ENCODE measurements around the gene INPP5E. TPM values are rescaled to one million over a fixed set of nuclear protein-coding genes. Genes with fewer than 3 reads are reported as not detected.

The INPP5E gene
- total and polyA plus RNA-seq, 12 donors, result 2.3 to 27.1 (median 10.5) TPM

DNA sequence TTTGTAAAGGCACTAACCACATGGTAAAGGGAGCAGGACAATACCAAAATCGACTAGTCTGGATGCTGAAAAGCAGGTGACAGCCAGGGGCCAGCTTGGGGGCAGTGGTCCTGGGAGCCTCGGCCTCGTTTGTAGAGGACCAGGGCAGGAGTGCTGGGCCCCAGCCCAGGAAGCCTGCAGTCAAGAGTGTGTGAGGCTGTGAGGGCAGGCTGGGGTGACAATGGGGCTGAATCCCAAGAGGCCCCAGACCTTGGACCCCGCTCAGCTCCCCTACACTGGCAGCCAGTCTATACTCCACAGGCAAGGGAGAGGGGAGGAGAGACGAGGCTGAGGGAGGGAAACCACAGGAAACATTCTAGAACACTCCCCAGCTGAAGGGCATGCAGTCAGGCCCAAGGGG, 2.6 kb upstream of the INPP5E start:
- H3K27me3 ChIP-seq, result no peaks in the 10 kb centered on the region
- intact Hi-C loops (cut with DNase I), result no loop called here
- TF ChIP-seq, protein P1, sequence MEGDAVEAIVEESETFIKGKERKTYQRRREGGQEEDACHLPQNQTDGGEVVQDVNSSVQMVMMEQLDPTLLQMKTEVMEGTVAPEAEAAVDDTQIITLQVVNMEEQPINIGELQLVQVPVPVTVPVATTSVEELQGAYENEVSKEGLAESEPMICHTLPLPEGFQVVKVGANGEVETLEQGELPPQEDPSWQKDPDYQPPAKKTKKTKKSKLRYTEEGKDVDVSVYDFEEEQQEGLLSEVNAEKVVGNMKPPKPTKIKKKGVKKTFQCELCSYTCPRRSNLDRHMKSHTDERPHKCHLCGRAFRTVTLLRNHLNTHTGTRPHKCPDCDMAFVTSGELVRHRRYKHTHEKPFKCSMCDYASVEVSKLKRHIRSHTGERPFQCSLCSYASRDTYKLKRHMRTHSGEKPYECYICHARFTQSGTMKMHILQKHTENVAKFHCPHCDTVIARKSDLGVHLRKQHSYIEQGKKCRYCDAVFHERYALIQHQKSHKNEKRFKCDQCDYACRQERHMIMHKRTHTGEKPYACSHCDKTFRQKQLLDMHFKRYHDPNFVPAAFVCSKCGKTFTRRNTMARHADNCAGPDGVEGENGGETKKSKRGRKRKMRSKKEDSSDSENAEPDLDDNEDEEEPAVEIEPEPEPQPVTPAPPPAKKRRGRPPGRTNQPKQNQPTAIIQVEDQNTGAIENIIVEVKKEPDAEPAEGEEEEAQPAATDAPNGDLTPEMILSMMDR (IDR thresholded peaks at IDR 0.05), result no peak
- TF ChIP-seq POLR2A (IDR thresholded peaks at IDR 0.05), result no peak
- WGBS, 4 donors, result 85 to 90% (median 88%) methylated on average over 5 of the region's 5 CpGs
- H3K9me3 ChIP-seq (replicated peaks in 1 of 3), result no peaks in the 10 kb centered on the region
- H3K27ac ChIP-seq, result peak overlapping the region in 3 of 5 donors; percentile 42 to 80 (median 43)
- DNase-seq, result peak in 1 of 7 donors; percentile 13
- no peak overlapping the region for H3K4me3 ChIP-seq
- H3K4me1 ChIP-seq (replicated peaks in 1 of 2), result peaks cover 26 to 32% of the 10 kb centered on the region in 2 donors
- peaks cover 0 to 65% of the 10 kb centered on the region in 2 donors for H3K36me3 ChIP-seq (replicated peaks in 1 of 2)

GRCh38 chr9:136441681-136442245, 2.1 kb upstream of the INPP5E start:
- H3K27ac ChIP-seq, result peak overlapping the region in 3 of 5 donors; percentile 42 to 80 (median 43)
- no peaks in the 10 kb centered on the region for H3K9me3 ChIP-seq (replicated peaks in 1 of 3)
- H3K27me3 ChIP-seq, result no peaks in the 10 kb centered on the region
- TF ChIP-seq, protein P1 (IDR thresholded peaks at IDR 0.05), result no peak
- TF ChIP-seq POLR2A (IDR thresholded peaks at IDR 0.05), result no peak
- intact Hi-C loops (cut with DNase I), result no loop called here
- H3K4me3 ChIP-seq, result no peak overlapping the region
- H3K36me3 ChIP-seq (replicated peaks in 1 of 2), result peaks cover 0 to 60% of the 10 kb centered on the region in 2 donors
- whole genome bisulfite sequencing, 4 donors, result 65 to 73% (median 68%) methylated on average over 14 to 17 of the region's 17 CpGs
- H3K4me1 ChIP-seq (replicated peaks in 1 of 2), result peaks cover 26 to 37% of the 10 kb centered on the region in 2 donors
- DNase-seq, result peak; percentile 22 to 82 (median 69)

- Histone ChIP-seq H3K9me3 (replicated peaks in 1 of 3) (no peaks in the 10 kb centered on the region), H3K27ac (peak overlapping the region in 3 of 5 donors; percentile 43 to 80 (median 66)), H3K27me3 (no peaks in the 10 kb centered on the region), H3K4me1 (replicated peaks in 1 of 2) (peaks cover 26 to 42% of the 10 kb centered on the region in 2 donors), H3K4me3 (no peak overlapping the region), H3K36me3 (replicated peaks in 1 of 2) (peaks cover 0 to 55% of the 10 kb centered on the region in 2 donors)
- no peak for TF ChIP-seq POLR2A (IDR thresholded peaks at IDR 0.05)
- TF ChIP-seq, protein P1 (IDR thresholded peaks at IDR 0.05), result no peak
- intact Hi-C loops (cut with DNase I), result no loop called here
- WGBS, 4 donors, result 75 to 81% (median 78%) methylated on average over 14 to 15 of the region's 15 CpGs
- DNase-seq, result peak in 6 of 7 donors; percentile 13 to 63 (median 52)
Observed at GRCh38 chr9:136441191-136441680, 1.6 kb upstream of the INPP5E start.

DNA sequence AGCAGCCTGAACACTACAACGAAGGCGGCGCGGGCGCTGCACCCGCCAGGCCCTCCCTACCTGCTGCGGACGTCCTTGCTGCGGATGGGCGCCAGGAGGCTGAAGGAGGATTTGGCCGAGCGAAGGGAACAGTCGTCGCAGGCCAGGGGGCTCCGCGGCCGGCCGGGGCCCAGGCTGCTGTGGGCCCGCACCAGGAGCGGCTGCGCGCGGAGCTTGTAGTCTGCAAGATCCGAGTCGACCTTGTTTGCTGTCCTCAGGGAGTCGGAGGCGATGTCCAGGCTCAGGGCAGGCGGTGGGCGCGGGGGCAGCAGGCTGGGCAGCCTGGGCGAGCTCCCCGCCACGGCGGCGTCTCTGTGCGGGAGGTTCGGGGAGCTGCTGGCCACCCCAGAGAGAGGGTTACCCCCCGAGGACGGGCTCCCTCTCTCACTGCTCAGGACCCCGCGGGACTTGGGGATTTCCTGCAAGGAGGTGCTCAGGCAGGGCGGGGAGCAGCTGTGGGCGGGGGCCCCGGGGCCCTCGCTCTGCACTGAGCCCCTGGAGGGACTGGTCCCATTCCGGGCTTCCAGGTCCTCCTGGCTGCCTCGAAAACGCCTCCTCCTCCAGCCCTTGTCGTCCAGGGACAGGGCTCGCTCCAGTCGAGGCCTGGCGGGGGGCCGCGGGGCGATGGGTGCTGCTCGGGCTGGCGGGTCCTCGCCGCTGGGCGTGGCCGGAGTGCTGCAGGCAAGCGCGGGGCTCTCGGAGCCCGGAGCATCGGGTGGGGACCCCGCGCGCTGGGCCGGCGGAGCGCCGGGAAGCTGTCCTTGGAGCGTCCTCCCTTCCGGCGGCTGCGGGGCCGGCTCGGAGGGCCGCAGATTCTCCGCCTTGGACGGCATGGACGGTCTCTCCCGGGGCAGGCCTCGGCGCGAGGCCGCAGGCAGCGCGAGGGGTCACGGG, 831 bp downstream of the INPP5E start:
- Histone ChIP-seq H3K4me1 (replicated peaks in 1 of 2) (peaks cover 26 to 43% of the 10 kb centered on the region in 2 donors), H3K27ac (peak overlapping the region in 1 of 5 donors; percentile 80), H3K9me3 (replicated peaks in 1 of 3) (no peaks in the 10 kb centered on the region), H3K4me3 (peak overlapping the region; percentile 16 to 97 (median 62)), H3K36me3 (replicated peaks in 1 of 2) (peaks cover 0 to 32% of the 10 kb centered on the region in 2 donors), H3K27me3 (no peaks in the 10 kb centered on the region)
- intact Hi-C loops (cut with DNase I), result no loop called here
- DNase-seq, result peak in 3 of 7 donors; percentile 28 to 41 (median 40)
- TF ChIP-seq POLR2A (IDR thresholded peaks at IDR 0.05), result no peak
- TF ChIP-seq, protein P1 (IDR thresholded peaks at IDR 0.05), result peak in 1 of 6 experiments; percentile 7
- 0 to 1% (median 0%) methylated on average over 1 to 91 of the region's 91 CpGs for WGBS, 4 donors

All from adrenal gland (tissue), 12 donors.